HepG2 (cell line): ENCODE measurements around the gene TRAPPC12. TPM values are rescaled to one million over a fixed set of nuclear protein-coding genes. Genes with fewer than 3 reads are reported as not detected.

ENCODE experiments used
- ARID4A ChIP-seq: sonication (generic); formaldehyde crosslinking; IDR thresholded peaks from 2 replicates; pipeline ENCODE4 v1.5.0; 2020; ENCODE audit warnings: mild to moderate bottlenecking, missing genetic modification reagents, borderline replicate concordance
- ATF3 ChIP-seq: sonication (generic); formaldehyde crosslinking; IDR thresholded peaks from 2 replicates; pipeline ENCODE4 v1.4.0; 2020; ENCODE audit warnings: missing genetic modification reagents
- ELF4 ChIP-seq: sonication (generic); formaldehyde crosslinking; IDR thresholded peaks from 2 replicates; pipeline ENCODE4 v1.5.0; 2020; ENCODE audit warnings: missing genetic modification reagents, mild to moderate bottlenecking, moderate library complexity, borderline replicate concordance
- FOXO4 ChIP-seq: sonication (generic); formaldehyde crosslinking; conservative IDR thresholded peaks from 2 replicates; pipeline ENCODE4 v1.8.1; 2023; ENCODE audit warnings: missing genetic modification reagents
- MLX ChIP-seq: IDR thresholded peaks from 2 replicates; pipeline ENCODE4 v1.6.1; 2016
- SAP130 ChIP-seq: IDR thresholded peaks from 2 replicates; pipeline ENCODE4 v1.6.1; 2016; ENCODE audit warnings: low read depth
- ZFP36 ChIP-seq: fragments of 150-350 bp; IDR thresholded peaks from 2 replicates; pipeline ENCODE4 v1.6.1; 2018; ENCODE audit warnings: borderline replicate concordance, low read length, low read depth; ENCODE audit not compliant: partially characterized antibody
- ZKSCAN8 ChIP-seq: IDR thresholded peaks from 2 replicates; pipeline ENCODE4 v1.6.1; 2016; ENCODE audit warnings: borderline replicate concordance, missing genetic modification reagents, missing compliant biosample characterization
- ZNF350 ChIP-seq: sonication (generic); formaldehyde crosslinking; IDR thresholded peaks from 2 replicates; pipeline ENCODE4 v1.4.0; 2020; ENCODE audit warnings: mild to moderate bottlenecking, low read depth, missing genetic modification reagents, borderline replicate concordance
- ZNF891 ChIP-seq: sonication (generic); formaldehyde crosslinking; IDR thresholded peaks from 2 replicates; pipeline ENCODE4 v1.5.0; 2020; ENCODE audit warnings: mild to moderate bottlenecking, missing genetic modification reagents
- ZSCAN21 ChIP-seq: sonication (generic); formaldehyde crosslinking; IDR thresholded peaks from 2 replicates; pipeline ENCODE4 v1.8.0; 2022; ENCODE audit warnings: mild to moderate bottlenecking, missing genetic modification reagents, moderate library complexity, borderline replicate concordance
- ZSCAN29 ChIP-seq: sonication (generic); formaldehyde crosslinking; conservative IDR thresholded peaks from 2 replicates; pipeline ENCODE4 v1.4.0; 2020; ENCODE audit warnings: mild to moderate bottlenecking, missing genetic modification reagents
- polyA plus RNA-seq, 8 experiments: library from polyadenylated mRNA; depleted of rRNA in 3 of 8; stranded (reverse) in 7 of 8; unstranded in 1 of 8; fragments of >200 nt; fragmentation: Illumina TruSeq in 4 of 8; extraction: Trizol in 4 of 8; gene quantifications; 2 replicates each; pipeline versions ENCODE4 v1.2.1 to v1.2.3, GENCODE V29; 2011 to 2016; ENCODE audit warnings: low read depth in 4 of 8, missing spikeins in 1 of 8, mixed read lengths in 1 of 8; ENCODE audit not compliant: insufficient read depth in 1 of 8
- total RNA-seq, 5 experiments: library from RNA; depleted of rRNA; stranded (reverse); fragments of >200 nt; fragmentation: Illumina TruSeq; extraction: Trizol; gene quantifications; 2 replicates each; pipeline ENCODE4 v1.2.3, GENCODE V29; 2016; ENCODE audit warnings: low read depth in 1 of 5
- TF ChIP-seq, protein P1 (sequence below): IDR thresholded peaks from 2 replicates; pipeline ENCODE4 v1.6.1; 2016; ENCODE audit warnings: low read depth
- TF ChIP-seq, protein P2 (sequence below): sonication (generic); formaldehyde crosslinking; IDR thresholded peaks from 2 replicates; pipeline ENCODE4 v1.5.1; 2020; ENCODE audit warnings: mild to moderate bottlenecking, missing genetic modification reagents, moderate library complexity
- TF ChIP-seq, protein P3 (sequence below): IDR thresholded peaks from 2 replicates; pipeline ENCODE4 v1.6.1; 2012; ENCODE audit warnings: inconsistent platforms

Gene TRAPPC12
- total and polyA plus RNA-seq, 2 of the 13 experiments (the other 11 are each of a cell fraction or from before 2014, with no cell fraction given): 46.4 to 97.7 TPM

GRCh38 chr2:3465844-3466481 is 86.5 kb downstream of the TRAPPC12 start (continued):
- TF ChIP-seq ZKSCAN8 (peak; percentile 87; the same call in 1 of the 2 replicates), ZFP36 (no peak), ZNF891 (CRISPR knock-in tag) (no peak), ZSCAN29 (CRISPR knock-in tag) (peak; percentile 84; the same call in 1 of the 2 replicates), ZNF350 (peak; percentile 61; the same call in 1 of the 2 replicates), MLX (peak; percentile 74; the same call in 1 of the 2 replicates), ZSCAN21 (peak; percentile 12; the same call in 1 of the 2 replicates), ATF3 (peak; percentile 92), ARID4A (CRISPR knock-in tag) (peak; percentile 64), SAP130 (peak; percentile 92), ELF4 (CRISPR knock-in tag) (no peak), FOXO4 (no peak)
- TF ChIP-seq, protein P1, sequence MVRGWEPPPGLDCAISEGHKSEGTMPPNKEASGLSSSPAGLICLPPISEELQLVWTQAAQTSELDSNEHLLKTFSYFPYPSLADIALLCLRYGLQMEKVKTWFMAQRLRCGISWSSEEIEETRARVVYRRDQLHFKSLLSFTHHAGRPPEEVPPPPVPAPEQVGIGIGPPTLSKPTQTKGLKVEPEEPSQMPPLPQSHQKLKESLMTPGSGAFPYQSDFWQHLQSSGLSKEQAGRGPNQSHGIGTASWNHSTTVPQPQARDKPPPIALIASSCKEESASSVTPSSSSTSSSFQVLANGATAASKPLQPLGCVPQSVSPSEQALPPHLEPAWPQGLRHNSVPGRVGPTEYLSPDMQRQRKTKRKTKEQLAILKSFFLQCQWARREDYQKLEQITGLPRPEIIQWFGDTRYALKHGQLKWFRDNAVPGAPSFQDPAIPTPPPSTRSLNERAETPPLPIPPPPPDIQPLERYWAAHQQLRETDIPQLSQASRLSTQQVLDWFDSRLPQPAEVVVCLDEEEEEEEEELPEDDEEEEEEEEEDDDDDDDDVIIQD (CRISPR knock-in tag): peak; percentile 84; the same call in 1 of the 2 replicates
- TF ChIP-seq, protein P2, sequence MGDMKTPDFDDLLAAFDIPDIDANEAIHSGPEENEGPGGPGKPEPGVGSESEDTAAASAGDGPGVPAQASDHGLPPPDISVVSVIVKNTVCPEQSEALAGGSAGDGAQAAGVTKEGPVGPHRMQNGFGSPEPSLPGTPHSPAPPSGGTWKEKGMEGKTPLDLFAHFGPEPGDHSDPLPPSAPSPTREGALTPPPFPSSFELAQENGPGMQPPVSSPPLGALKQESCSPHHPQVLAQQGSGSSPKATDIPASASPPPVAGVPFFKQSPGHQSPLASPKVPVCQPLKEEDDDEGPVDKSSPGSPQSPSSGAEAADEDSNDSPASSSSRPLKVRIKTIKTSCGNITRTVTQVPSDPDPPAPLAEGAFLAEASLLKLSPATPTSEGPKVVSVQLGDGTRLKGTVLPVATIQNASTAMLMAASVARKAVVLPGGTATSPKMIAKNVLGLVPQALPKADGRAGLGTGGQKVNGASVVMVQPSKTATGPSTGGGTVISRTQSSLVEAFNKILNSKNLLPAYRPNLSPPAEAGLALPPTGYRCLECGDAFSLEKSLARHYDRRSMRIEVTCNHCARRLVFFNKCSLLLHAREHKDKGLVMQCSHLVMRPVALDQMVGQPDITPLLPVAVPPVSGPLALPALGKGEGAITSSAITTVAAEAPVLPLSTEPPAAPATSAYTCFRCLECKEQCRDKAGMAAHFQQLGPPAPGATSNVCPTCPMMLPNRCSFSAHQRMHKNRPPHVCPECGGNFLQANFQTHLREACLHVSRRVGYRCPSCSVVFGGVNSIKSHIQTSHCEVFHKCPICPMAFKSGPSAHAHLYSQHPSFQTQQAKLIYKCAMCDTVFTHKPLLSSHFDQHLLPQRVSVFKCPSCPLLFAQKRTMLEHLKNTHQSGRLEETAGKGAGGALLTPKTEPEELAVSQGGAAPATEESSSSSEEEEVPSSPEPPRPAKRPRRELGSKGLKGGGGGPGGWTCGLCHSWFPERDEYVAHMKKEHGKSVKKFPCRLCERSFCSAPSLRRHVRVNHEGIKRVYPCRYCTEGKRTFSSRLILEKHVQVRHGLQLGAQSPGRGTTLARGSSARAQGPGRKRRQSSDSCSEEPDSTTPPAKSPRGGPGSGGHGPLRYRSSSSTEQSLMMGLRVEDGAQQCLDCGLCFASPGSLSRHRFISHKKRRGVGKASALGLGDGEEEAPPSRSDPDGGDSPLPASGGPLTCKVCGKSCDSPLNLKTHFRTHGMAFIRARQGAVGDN: peak; percentile 84
- TF ChIP-seq, protein P3, sequence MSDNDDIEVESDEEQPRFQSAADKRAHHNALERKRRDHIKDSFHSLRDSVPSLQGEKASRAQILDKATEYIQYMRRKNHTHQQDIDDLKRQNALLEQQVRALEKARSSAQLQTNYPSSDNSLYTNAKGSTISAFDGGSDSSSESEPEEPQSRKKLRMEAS: no peak; the same call in 1 of the 2 replicates
